A673 (cell line): ENCODE data around the gene FAM13A.

Experiments
- CTCF ChIP-seq: fragments of 300-800, 200-600 bp; sonication (generic); conservative IDR thresholded peaks from 2 replicates; pipeline ENCODE4 v1.5.1; 2017; ENCODE audit warnings: low read depth, mild to moderate bottlenecking, antibody characterized with exemption, low read length, moderate library complexity, mixed read lengths
- EZH2 ChIP-seq: fragments of 200-600 bp; sonication (generic); IDR thresholded peaks from 2 replicates; pipeline ENCODE4 v1.6.1; 2017; ENCODE audit warnings: borderline replicate concordance, low read depth, mild to moderate bottlenecking, mixed read lengths, antibody characterized with exemption, low read length; ENCODE audit not compliant: poor library complexity, severe bottlenecking

GRCh38 chr4:88722276-88722780 lies 334.7 kb downstream of the FAM13A start:
- TF ChIP-seq CTCF (no peak), EZH2 (no peak)
